ENCODE data around the gene GRIN2D.

Gene GRIN2D

GRCh38 chr19:48398102-48398374 is 4.6 kb downstream of the GRIN2D start:
- no peak for DNase-seq (ENCODE audit: low read depth)

GRCh38 chr19:48398375-48399235 is 5.1 kb downstream of the GRIN2D start:
- DNase-seq (ENCODE audit: low read depth): peak; percentile 71

DNA sequence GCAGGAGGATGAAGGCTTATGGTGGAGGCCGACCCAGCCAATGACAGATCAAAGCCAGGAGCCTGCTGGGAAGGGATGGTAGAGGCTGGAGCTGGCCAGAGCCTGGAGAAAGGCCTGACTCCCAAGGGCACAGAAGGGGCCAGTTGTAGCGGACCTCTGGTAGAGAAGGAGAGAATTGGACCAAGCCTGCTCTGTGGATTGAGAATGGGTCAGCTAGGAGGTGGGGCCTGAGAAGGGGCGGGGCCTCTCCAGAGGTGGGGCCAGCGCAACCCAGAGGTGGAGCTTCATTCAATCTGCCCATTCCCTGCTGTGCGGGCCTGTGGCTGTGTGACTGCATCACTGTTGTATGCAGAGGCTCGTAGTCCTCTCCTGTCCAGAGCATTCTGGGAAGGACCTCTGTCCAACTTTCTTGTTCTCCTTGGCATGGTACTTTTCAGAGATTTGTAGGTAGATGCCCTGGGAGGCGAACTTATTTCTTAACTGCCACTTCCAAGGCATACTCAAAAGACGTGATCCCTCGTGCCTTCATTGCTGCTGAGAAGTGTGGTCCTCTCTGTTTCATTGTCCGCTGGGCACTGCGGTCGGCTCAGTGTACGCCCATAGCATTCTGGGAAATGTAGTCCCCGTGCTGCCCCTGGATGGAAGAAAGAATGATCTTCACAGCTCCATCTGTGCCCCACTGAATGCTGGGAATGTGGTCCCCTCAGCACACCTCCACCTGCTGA is 6.7 kb downstream of the GRIN2D start:
- DNase-seq (ENCODE audit: low read depth): no peak

- DNase-seq (ENCODE audit: low read depth): no peak
These were observed 7.8 kb downstream of the GRIN2D start for GRCh38 chr19:48401287-48401686.

- peak; percentile 29 for DNase-seq (ENCODE audit: low read depth)
These were observed 10.1 kb downstream of the GRIN2D start for GRCh38 chr19:48403606-48404005.

DNA sequence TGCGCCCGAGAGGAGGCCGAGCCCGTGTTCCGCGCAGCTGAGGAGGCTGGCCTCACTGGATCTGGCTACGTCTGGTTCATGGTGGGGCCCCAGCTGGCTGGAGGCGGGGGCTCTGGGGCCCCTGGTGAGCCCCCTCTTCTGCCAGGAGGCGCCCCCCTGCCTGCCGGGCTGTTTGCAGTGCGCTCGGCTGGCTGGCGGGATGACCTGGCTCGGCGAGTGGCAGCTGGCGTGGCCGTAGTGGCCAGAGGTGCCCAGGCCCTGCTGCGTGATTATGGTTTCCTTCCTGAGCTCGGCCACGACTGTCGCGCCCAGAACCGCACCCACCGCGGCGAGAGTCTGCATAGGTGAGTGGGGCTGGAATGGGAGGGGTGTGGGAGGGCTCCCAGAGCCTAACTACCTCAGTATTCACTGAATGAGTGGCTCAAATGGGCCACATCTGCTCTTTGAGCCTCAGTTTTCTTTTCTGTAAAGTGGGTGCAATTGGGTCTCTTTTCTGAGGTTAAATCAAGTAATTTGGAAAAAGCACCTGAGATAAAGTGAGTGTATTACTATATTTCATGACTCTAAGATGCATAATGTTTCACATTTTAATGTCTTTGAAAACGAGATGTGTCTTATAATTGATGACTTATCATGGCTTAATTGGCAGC is 11.7 kb downstream of the GRIN2D start:
- no peak for DNase-seq (ENCODE audit: low read depth)

DNA sequence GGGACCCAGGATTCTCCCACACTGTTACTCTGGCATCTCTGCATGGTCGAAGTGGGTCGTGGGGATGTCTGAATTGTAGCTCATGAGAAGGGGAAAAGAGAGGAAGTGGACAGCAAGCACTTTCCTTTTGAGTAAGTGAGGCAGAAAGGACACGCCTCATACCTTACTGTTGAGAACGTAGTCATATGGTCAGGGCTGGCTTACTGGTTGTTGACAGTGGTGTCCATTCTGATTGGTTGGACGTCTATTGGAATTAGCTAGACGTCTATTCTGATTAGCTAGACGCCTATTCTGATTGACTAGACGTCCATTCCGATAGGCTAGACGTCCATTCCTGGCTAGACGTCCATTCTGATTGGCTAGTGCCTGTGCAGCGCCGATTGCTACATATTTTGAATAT is 12.4 kb downstream of the GRIN2D start:
- no peak for DNase-seq (ENCODE audit: low read depth)

- DNase-seq (ENCODE audit: low read depth): no peak
These were observed 20.6 kb downstream of the GRIN2D start for GRCh38 chr19:48413879-48414587.

DNA sequence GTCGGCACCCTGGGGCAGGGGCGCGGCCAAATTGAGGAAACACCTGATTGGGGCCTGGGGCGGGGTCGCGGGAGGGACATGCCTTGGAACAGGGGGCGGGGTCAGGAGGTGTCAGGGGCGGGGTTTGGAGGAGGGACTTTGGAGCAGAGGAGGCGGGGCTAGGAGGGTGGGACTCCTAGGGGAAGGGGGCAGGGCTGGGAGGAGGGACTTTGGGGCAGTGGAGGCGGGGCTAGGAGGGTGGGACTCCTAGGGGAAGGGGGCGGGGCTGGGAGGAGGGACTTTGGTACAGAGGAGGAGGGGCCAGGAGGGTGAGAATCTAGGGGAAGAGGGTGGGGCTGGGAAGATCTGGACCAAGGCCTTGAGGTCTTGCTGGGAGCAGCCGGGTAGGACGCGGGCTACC is 21.9 kb downstream of the GRIN2D start:
- peak; percentile 52 for DNase-seq (ENCODE audit: low read depth)

- no peak for DNase-seq (ENCODE audit: low read depth)
These were observed 22.3 kb downstream of the GRIN2D start for GRCh38 chr19:48415806-48416221.

DNA sequence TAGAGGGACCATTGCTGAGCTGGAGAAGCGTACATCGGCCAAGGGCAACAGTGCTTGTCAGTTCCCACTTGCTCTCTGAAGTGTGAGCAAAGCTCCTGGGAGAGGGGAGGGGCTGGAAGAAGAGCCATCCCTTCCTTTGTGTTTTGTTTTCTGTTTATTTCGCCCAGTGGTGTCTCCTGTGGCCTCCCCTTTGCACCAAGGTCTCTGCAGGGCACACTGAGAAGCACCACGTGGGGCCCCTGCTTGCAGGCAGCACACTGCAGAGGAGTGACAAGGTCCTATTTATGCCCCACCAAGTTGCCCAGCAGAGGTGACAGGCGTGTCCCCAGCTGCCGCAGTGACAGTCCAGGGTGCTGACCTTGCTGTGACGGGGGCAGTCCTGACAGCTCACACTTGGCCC is 24.0 kb downstream of the GRIN2D start:
- no peak for DNase-seq (ENCODE audit: low read depth)

DNA sequence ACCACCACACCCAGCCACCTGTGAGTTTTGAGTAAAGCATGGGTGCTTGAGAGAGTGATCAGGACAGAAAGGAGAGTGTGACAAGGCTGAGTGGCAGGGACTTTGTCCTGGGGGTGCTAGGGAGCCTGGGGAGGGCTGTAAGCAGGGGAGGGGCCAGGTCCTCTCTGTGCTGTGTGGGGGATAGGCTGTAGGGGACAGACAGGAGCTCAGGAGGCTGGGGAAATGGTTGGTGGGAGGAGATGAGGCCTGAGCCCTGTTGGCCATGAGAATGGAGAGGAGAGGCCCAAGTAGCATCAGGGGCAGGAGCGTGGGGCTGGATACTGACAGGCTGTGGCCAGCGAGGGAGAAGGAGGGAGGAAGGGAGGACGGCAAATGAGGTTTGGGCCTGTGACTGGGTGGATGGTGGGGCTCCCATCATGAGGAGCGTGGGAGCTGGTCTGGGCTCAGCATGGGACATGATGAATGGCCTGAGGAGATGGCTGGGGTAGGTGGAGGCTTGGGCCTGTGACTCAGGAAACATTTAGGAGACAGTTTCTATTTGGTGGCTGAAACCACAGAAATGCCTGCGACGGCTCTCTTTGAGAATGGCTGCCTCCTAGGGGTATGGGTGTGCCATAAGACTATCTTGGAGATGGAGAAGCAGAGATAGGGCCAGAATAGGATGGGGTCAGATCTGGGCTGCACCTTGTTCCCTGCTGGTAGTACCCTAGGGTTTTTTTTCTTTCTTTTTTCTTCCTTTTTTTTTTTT is 25.0 kb downstream of the GRIN2D start:
- DNase-seq (ENCODE audit: low read depth): no peak

DNA sequence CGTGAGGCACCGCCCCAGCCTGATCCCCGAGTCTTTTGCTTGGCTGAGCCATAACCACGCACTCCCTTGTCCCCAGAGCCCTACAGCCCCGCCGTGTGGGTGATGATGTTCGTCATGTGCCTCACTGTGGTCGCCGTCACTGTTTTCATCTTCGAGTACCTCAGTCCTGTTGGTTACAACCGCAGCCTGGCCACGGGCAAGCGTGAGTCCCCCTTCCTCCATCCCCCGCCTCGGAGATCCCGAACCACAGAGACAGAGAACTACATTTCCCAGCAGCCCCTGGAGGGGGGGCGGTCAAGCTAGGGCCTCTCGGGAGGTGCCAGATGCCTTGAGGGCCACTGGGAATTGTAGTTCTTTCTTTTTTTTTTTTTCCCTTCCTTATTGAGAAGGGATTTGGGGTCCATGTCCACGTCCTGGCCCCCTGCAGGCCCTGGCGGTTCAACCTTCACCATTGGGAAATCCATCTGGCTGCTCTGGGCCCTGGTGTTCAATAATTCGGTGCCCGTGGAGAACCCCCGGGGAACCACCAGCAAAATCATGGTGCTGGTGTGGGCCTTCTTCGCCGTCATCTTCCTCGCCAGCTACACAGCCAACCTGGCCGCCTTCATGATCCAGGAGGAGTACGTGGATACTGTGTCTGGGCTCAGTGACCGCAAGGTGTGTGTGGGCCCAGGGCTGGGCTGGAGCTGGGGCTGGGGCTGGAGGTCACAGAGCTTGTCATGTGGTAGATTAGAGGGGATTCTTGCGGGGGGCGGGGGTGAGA is 25.9 kb downstream of the GRIN2D start:
- peak; percentile 70 for DNase-seq (ENCODE audit: low read depth)

GRCh38 chr19:48421548-48421947 is 28.1 kb downstream of the GRIN2D start:
- no peak for DNase-seq (ENCODE audit: low read depth)

DNA sequence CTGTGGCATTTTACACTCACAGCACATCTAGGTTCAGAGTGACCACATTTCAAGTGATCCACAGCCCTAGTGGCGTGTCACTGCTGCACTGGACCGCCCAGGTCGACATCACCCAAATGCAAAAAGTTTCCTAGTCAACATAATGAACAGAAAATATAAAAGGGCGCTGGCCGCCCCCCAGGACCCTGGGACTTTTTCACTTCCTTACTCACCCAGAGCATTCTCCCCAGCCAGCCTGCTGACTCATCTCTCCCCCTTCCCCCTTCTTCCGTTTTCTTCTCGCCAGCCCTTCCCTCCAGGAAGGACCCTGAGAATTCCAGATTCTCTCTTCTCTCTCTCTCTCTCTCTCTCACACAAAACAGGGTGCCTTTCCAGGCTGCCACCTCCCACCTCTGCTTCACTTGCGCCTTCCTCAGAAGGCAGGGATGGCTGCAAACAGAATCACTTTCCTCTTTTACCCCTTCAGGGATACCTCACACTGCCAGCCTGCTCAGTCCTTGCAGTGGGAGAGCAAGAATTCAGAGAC is 31.3 kb downstream of the GRIN2D start:
- no peak for DNase-seq (ENCODE audit: low read depth)

DNA sequence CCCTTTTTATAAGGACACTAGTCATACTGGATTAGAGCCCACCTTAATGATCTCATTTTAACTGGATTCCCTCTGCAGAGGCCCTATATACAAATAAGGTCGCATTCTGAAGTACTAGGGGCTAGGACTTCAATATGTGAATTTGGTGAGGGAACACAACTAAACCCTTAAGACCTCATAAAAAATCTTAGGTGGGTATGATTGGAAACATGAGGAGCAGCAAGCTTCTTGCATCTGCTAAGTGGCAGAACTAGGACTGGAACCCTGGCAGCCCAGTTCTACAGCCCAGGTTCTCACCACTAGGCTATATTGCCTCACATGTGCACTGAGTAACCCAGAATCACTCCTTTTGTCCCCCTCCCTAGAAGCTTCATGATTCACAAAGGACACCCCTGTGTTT is 35.2 kb downstream of the GRIN2D start:
- DNase-seq (ENCODE audit: low read depth): no peak

DNA sequence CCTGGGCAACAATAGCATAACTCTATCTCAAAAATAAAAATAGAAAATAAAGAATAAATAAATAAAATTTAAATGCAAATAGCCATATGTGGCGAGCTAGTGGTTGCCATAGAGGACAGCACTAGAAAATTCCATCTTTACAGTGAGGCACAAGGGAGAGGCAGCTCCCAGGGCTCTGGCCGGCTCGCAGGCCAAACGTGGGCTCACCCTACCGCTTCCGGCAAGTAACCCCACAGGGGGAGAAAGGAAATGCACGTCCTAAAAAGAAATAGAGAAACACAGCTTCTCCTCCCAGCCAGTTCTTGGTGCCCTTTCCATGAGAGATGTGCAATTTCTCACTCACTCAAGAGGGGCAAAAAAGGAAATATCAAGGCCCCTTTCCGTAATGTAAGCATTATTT is 39.9 kb downstream of the GRIN2D start:
- no peak for DNase-seq (ENCODE audit: low read depth)

DNA sequence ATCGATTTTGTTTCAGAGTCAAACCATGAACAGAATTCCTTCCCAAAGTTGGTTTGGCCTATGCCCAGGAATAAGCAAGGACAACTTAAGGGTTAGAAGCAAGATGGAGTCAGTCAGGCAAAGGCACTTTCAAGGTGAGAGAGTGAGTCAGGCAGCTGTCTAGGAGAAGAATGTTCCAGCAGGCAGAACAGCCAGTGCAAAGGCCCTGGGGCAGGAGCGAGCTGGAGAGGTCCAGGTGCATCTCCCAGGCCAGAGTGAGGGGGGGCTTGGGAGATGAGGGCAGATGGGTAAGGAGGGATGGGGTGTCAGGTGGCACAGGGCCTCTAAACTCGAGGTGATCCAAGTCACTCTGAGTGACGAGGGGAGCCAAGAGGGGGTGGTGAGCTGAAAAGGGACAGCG is 43.1 kb downstream of the GRIN2D start:
- no peak for DNase-seq (ENCODE audit: low read depth)

DNA sequence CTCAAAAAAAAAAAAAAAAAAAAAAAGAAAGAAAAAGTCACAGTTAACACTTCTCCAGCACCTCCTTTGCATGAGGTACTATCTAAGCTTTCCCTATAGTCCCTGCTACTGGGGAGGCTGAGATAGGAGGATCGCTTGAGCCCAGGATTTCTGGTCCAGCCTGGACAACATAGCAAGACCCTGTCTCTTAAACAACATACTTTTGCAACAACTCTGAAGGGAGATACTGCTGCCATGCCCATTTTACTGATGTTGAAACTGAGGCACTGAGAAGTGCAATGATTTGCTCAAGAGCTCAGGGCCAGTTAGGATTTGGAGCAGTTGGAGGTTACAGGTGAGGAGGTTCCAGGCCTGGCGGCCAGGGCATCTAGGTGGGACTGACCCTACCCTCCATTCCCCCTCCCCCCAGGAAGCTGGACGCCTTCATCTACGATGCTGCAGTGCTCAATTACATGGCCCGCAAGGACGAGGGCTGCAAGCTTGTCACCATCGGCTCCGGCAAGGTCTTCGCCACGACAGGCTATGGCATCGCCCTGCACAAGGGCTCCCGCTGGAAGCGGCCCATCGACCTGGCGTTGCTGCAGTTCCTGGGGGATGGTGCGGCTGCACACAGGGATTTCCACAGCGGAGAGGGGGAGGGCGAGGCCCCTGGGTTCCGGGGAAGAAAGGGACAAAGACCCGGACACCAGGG is 48.0 kb downstream of the GRIN2D start:
- DNase-seq (ENCODE audit: low read depth): no peak
